Type B pancreatic cell (in vitro differentiated cells): ENCODE measurements around the gene CUX1. TPM values are rescaled to one million over a fixed set of nuclear protein-coding genes. Genes with fewer than 3 reads are reported as not detected.
"Not testable (repeated sequence)": the region's sequence is repeated elsewhere in the genome, so short reads cannot be mapped to it uniquely, and the experiment has no call there.

ENCODE experiments used
- DNase-seq: peaks from one replicate; pipeline ENCODE4 v3.0.0; 2021; ENCODE audit warnings: mixed read lengths; ENCODE audit not compliant: unreplicated experiment; ENCODE audit errors: extremely low spot score
- H3K27ac Mint-ChIP-seq: 2 replicates; pipeline ENCODE4 v1.8.0; 2021; ENCODE audit warnings: mild to moderate bottlenecking, mixed read lengths
- H3K27me3 Mint-ChIP-seq: 2 replicates; pipeline ENCODE4 v1.8.0; 2021; ENCODE audit warnings: mixed read lengths
- H3K36me3 Mint-ChIP-seq: 2 replicates; pipeline ENCODE4 v1.8.0; 2021; ENCODE audit warnings: mixed read lengths
- H3K4me1 Mint-ChIP-seq: one replicate; pipeline ENCODE4 v1.8.0; 2021; ENCODE audit warnings: mixed read lengths; ENCODE audit not compliant: unreplicated experiment
- H3K4me3 Mint-ChIP-seq: 2 replicates; pipeline ENCODE4 v1.8.0; 2021; ENCODE audit warnings: mild to moderate bottlenecking, mixed read lengths
- H3K9me3 Mint-ChIP-seq: 2 replicates; pipeline ENCODE4 v1.8.0; 2021; ENCODE audit warnings: mixed read lengths
- CTCF ChIP-seq: fragments of 200-600 bp; sonication (generic); conservative IDR thresholded peaks from 2 replicates; pipeline ENCODE4 v1.5.0; 2021; ENCODE audit warnings: antibody characterized with exemption, mild to moderate bottlenecking
- total RNA-seq: library from RNA; stranded (reverse); gene quantifications from 2 replicates; pipeline ENCODE4 v1.2.1, GENCODE V29; 2021; ENCODE audit warnings: low replicate concordance

Gene CUX1
- total RNA-seq, 1 donor from 2014 or later: 76.4 TPM

- peaks cover 18% of the 10 kb centered on the region for H3K4me1 Mint-ChIP-seq
- H3K27me3 Mint-ChIP-seq: no peaks in the 10 kb centered on the region
- H3K27ac Mint-ChIP-seq: no peak overlapping the region
- H3K4me3 Mint-ChIP-seq: no peak overlapping the region
- no peak for TF ChIP-seq CTCF
- H3K9me3 Mint-ChIP-seq: no peaks in the 10 kb centered on the region
- DNase-seq: no peak
- no peaks in the 10 kb centered on the region for H3K36me3 Mint-ChIP-seq
These were observed 479.1 kb downstream of the CUX1 start for GRCh38 chr7:102296514-102296913.

GRCh38 chr7:102297487-102298218 lies 480.2 kb downstream of the CUX1 start:
- no peaks in the 10 kb centered on the region for H3K9me3 Mint-ChIP-seq
- no peak for DNase-seq
- peaks cover 14% of the 10 kb centered on the region for H3K4me1 Mint-ChIP-seq
- H3K27ac Mint-ChIP-seq: no peak overlapping the region
- no peaks in the 10 kb centered on the region for H3K36me3 Mint-ChIP-seq
- no peak for TF ChIP-seq CTCF
- H3K27me3 Mint-ChIP-seq: no peaks in the 10 kb centered on the region
- no peak overlapping the region for H3K4me3 Mint-ChIP-seq

- peak; percentile 49 for TF ChIP-seq CTCF
- Mint-ChIP-seq H3K36me3 (no peaks in the 10 kb centered on the region), H3K27me3 (no peaks in the 10 kb centered on the region), H3K4me1 (peaks cover 9% of the 10 kb centered on the region), H3K9me3 (no peaks in the 10 kb centered on the region), H3K4me3 (no peak overlapping the region), H3K27ac (no peak overlapping the region)
- no peak for DNase-seq
These were observed 483.3 kb downstream of the CUX1 start for GRCh38 chr7:102300643-102301221.

- H3K27ac Mint-ChIP-seq, H3K4me3 Mint-ChIP-seq, H3K4me1 Mint-ChIP-seq, H3K36me3 Mint-ChIP-seq, H3K27me3 Mint-ChIP-seq, DNase-seq, H3K9me3 Mint-ChIP-seq: not testable (repeated sequence)
These were observed 483.9 kb downstream of the CUX1 start for GRCh38 chr7:102301367-102301766.

GRCh38 chr7:102302025-102302424 lies 484.6 kb downstream of the CUX1 start:
- H3K27me3 Mint-ChIP-seq: no peaks in the 10 kb centered on the region
- DNase-seq: no peak
- H3K27ac Mint-ChIP-seq: no peak overlapping the region
- H3K9me3 Mint-ChIP-seq: no peaks in the 10 kb centered on the region
- no peaks in the 10 kb centered on the region for H3K4me1 Mint-ChIP-seq
- H3K36me3 Mint-ChIP-seq: no peaks in the 10 kb centered on the region
- TF ChIP-seq CTCF: no peak
- no peak overlapping the region for H3K4me3 Mint-ChIP-seq

GRCh38 chr7:102303669-102304422 lies 486.4 kb downstream of the CUX1 start:
- Mint-ChIP-seq H3K4me1 (no peaks in the 10 kb centered on the region), H3K27me3 (no peaks in the 10 kb centered on the region), H3K36me3 (no peaks in the 10 kb centered on the region), H3K9me3 (no peaks in the 10 kb centered on the region), H3K27ac (no peak overlapping the region), H3K4me3 (no peak overlapping the region)
- no peak for TF ChIP-seq CTCF
- no peak for DNase-seq
